ENCODE results near the gene FBXO24.

- TF ChIP-seq CTCF (conservative IDR thresholded peaks at IDR 0.05; ENCODE audit: low read length) (no peak), EZH2phosphoT487 (IDR thresholded peaks at IDR 0.05; ENCODE audit: borderline replicate concordance, low read depth, low read length) (no peak)
These were observed 24.5 kb upstream of the FBXO24 start for GRCh38 chr7:100561491-100562194.
